C4-2B (cell line): ENCODE results near the gene SCUBE1.

ENCODE experiments used
- ZFX ChIP-seq: fragments of 450-650 bp; IDR thresholded peaks from 2 replicates; pipeline ENCODE4 v1.6.1; 2017
- TF ChIP-seq, protein P1 (sequence below): fragments of 450-650 bp; conservative IDR thresholded peaks from 2 replicates; pipeline ENCODE4 v1.5.1; 2017; ENCODE audit warnings: mild to moderate bottlenecking

DNA sequence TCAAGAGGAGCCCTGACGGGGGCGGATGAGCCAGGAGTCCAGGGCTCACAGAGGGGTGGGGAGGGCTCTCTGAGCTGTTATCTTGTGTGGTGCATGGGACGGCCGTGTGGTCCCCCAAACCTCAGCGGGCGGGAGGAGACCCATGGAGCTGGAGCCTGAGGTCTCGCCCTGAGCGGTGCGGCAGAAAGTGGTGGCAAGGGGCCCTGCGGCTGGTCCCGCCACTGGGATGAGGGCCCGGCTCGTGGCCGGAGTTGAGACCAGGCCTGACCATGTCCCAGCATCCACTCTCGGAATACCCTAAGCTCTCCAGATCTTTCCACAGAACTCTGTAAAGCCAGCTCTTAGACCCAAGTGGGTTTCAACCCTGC is 133.7 kb downstream of the SCUBE1 start:
- TF ChIP-seq, protein P1, sequence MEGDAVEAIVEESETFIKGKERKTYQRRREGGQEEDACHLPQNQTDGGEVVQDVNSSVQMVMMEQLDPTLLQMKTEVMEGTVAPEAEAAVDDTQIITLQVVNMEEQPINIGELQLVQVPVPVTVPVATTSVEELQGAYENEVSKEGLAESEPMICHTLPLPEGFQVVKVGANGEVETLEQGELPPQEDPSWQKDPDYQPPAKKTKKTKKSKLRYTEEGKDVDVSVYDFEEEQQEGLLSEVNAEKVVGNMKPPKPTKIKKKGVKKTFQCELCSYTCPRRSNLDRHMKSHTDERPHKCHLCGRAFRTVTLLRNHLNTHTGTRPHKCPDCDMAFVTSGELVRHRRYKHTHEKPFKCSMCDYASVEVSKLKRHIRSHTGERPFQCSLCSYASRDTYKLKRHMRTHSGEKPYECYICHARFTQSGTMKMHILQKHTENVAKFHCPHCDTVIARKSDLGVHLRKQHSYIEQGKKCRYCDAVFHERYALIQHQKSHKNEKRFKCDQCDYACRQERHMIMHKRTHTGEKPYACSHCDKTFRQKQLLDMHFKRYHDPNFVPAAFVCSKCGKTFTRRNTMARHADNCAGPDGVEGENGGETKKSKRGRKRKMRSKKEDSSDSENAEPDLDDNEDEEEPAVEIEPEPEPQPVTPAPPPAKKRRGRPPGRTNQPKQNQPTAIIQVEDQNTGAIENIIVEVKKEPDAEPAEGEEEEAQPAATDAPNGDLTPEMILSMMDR: no peak
- no peak for TF ChIP-seq ZFX
